ENCODE measurements around the gene NEXN. TPM values are rescaled to one million over a fixed set of nuclear protein-coding genes. Genes with fewer than 3 reads are reported as not detected.
"Not testable (repeated sequence)": the region's sequence is repeated elsewhere in the genome, so short reads cannot be mapped to it uniquely, and the experiment has no call there.

The NEXN gene
- total and polyA plus RNA-seq, 12 donors: 6.5 to 50.6 (median 17.1) TPM

DNA sequence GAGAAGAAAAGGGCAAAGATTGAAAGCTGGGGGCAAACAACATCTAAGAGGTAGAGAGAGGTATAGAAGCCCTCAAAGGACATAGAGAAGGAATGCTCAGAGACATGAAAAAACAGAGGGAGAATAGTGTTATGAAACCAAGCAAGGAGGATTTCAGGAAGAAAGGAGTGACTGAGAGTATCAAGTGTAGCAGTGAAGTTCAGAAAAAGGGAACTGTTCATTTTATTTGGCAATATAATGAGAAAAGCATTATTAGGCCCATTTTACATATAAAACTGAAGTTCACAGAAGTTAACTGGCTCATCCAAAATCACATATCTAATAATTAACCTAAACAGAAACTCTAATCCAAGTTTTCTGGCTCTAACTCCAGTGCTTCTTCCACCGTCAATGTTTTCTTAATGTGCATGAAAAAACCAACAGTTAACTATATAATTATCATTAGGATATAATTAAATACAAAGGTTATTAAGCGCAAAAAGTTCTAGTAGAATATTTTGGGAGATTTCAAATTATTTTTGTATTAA is 17.7 kb downstream of the NEXN start:
- Histone ChIP-seq H3K27me3 (no peaks in the 10 kb centered on the region), H3K27ac (no peak overlapping the region), H3K4me3 (no peak overlapping the region), H3K9me3 (replicated peaks in 1 of 3) (no peaks in the 10 kb centered on the region), H3K4me1 (replicated peaks in 1 of 2) (peaks cover 10% of the 10 kb centered on the region in 2 donors), H3K36me3 (replicated peaks in 1 of 2) (no peaks in the 10 kb centered on the region)
- 80 to 92% (median 85%) methylated on average over 2 of the region's 2 CpGs for WGBS, 4 donors
- no peak for DNase-seq
- no peak for TF ChIP-seq POLR2A (IDR thresholded peaks at IDR 0.05)
- TF ChIP-seq, protein P1, sequence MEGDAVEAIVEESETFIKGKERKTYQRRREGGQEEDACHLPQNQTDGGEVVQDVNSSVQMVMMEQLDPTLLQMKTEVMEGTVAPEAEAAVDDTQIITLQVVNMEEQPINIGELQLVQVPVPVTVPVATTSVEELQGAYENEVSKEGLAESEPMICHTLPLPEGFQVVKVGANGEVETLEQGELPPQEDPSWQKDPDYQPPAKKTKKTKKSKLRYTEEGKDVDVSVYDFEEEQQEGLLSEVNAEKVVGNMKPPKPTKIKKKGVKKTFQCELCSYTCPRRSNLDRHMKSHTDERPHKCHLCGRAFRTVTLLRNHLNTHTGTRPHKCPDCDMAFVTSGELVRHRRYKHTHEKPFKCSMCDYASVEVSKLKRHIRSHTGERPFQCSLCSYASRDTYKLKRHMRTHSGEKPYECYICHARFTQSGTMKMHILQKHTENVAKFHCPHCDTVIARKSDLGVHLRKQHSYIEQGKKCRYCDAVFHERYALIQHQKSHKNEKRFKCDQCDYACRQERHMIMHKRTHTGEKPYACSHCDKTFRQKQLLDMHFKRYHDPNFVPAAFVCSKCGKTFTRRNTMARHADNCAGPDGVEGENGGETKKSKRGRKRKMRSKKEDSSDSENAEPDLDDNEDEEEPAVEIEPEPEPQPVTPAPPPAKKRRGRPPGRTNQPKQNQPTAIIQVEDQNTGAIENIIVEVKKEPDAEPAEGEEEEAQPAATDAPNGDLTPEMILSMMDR (IDR thresholded peaks at IDR 0.05): no peak
- intact Hi-C loops (cut with DNase I): no loop called here

DNA sequence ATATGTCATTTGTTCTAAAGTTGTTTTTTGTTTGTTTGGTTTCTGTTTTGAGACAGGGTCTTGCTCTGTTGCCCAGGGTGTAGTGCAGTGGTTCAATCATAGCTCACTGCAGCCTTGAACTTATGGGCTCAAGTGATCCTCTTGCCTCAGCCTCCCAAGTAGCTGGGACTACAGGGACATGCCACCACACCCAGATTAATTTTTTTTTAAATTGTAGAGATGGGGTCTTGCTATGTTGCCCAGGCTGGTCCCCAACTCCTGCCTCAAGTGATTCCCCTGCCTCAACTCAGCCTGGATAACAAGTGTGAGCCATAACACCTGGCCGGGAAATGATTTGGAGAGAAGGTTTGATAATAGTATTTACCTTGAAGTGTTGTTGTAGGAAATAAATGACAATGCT is 18.2 kb downstream of the NEXN start:
- Histone ChIP-seq H3K36me3 (replicated peaks in 1 of 2) (no peaks in the 10 kb centered on the region), H3K4me3 (no peak overlapping the region), H3K27ac (no peak overlapping the region), H3K9me3 (replicated peaks in 1 of 3) (no peaks in the 10 kb centered on the region), H3K4me1 (replicated peaks in 1 of 2) (peaks cover 7 to 10% of the 10 kb centered on the region in 2 donors), H3K27me3 (no peaks in the 10 kb centered on the region)
- TF ChIP-seq POLR2A (IDR thresholded peaks at IDR 0.05): no peak
- TF ChIP-seq, protein P1 (IDR thresholded peaks at IDR 0.05): no peak
- DNase-seq: no peak
- 90 to 100% (median 94%) methylated on average over 1 of the region's 1 CpG for WGBS, 4 donors
- intact Hi-C loops (cut with DNase I): no loop called here

DNA sequence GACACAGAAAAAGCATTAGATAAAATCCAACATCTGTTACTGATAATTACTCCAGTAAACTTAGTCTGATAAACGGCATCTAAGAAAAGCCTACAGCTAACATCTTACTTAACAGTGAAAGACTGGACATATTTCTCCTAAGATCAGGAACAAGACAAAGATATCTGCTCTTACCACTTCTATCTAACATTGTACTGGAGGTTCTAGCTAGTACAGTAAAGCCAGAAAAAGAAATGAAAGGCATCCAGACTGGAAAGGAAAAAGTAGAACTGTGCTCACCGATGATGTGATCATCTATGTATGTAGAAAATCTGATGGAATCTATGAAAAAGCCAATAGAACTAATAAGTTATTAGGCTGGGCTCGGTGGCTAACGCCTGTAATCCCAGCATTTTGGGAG is 21.7 kb downstream of the NEXN start:
- intact Hi-C loops (cut with DNase I): no loop called here
- Histone ChIP-seq H3K9me3 (replicated peaks in 1 of 3) (no peaks in the 10 kb centered on the region), H3K27me3 (no peaks in the 10 kb centered on the region), H3K36me3 (replicated peaks in 1 of 2) (no peaks in the 10 kb centered on the region), H3K4me1 (replicated peaks in 1 of 2) (peaks cover 7 to 10% of the 10 kb centered on the region in 2 donors), H3K27ac (no peak overlapping the region), H3K4me3 (no peak overlapping the region)
- no peak for DNase-seq
- 91 to 95% (median 93%) methylated on average over 4 of the region's 4 CpGs for WGBS, 4 donors
- TF ChIP-seq, protein P1 (IDR thresholded peaks at IDR 0.05): no peak
- TF ChIP-seq POLR2A (IDR thresholded peaks at IDR 0.05): no peak

DNA sequence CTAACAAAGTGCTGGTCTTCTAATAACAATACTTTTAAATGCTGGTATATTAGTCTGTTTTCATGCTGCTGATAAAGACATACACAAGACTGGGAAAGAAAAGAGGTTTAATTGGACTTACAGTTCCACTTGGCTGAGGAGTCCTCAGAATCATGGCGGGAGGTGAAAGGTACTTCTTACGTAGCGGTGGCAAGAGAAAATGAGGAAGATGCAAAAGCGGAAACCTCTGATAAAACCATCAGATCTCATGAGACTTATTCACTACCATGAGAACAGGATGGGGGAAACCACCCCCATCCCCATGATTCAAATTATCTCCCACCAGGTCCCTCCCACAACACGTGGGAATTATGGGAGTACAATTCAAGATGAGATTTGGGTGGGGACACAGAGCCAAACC is 30.5 kb downstream of the NEXN start:
- H3K36me3 ChIP-seq (replicated peaks in 1 of 2); intact Hi-C loops (cut with DNase I); DNase-seq; H3K4me1 ChIP-seq (replicated peaks in 1 of 2); H3K9me3 ChIP-seq (replicated peaks in 1 of 3); H3K27me3 ChIP-seq; H3K4me3 ChIP-seq; H3K27ac ChIP-seq: not testable (repeated sequence)
- 87 to 96% (median 94%) methylated on average over 5 of the region's 5 CpGs for WGBS, 4 donors

DNA sequence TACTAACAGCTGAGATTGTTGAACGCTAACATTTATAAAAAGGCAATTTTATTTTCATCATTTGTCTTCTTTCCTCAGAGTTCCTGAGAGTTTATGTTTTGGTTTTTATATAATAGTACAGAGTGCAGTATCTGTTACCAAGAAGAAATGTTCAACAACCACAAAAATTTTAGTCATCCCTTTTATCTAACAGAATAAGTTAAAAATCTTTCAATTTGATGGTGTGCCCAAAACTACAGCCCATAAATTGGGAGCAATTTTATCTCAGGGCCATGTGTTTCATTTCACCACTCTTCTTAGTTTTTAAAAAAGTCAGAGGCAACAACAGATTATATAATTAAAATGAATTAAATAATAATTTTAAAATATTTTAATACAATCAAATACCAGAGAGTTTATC is 37.1 kb downstream of the NEXN start:
- intact Hi-C loops (cut with DNase I): no loop called here
- TF ChIP-seq POLR2A (IDR thresholded peaks at IDR 0.05): no peak
- TF ChIP-seq, protein P1 (IDR thresholded peaks at IDR 0.05): no peak
- H3K27me3 ChIP-seq: no peaks in the 10 kb centered on the region
- H3K9me3 ChIP-seq (replicated peaks in 1 of 3): no peaks in the 10 kb centered on the region
- peaks cover 0 to 2% of the 10 kb centered on the region in 2 donors for H3K36me3 ChIP-seq (replicated peaks in 1 of 2)
- no peak overlapping the region for H3K27ac ChIP-seq
- H3K4me3 ChIP-seq: no peak overlapping the region
- no peak for DNase-seq
- 73 to 85% (median 79%) methylated on average over 1 of the region's 1 CpG for WGBS, 4 donors
- H3K4me1 ChIP-seq (replicated peaks in 1 of 2): no peaks in the 10 kb centered on the region
